NCI-H2107 (cell line): Measurements from ENCODE around the gene TBC1D3C.
"Not testable (repeated sequence)": the region's sequence is repeated elsewhere in the genome, so short reads cannot be mapped to it uniquely, and the experiment has no call there.

Source experiments
- DNase-seq: peaks from one replicate; lab custom pipeline; 2025; lab: John Stamatoyannopoulos, UW

Gene TBC1D3C

DNA sequence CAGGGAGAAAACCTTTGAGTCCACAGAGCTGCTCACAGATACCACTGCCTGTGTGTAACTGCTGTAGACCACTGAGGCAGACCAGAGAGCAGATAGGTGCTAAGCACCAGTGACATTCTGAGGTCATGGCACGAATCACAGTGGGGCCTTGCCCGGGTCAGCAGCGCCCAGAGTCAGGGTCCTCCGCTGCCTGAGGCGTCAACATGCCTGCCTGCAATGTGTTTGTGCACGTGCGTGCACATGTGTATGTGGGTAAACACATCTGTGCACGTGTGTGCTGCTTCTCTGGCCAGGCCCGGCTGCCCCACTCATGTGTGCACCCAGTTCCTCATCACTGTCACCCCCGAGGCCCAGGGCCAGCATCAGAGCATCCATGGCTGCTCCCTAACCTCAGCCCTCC, at the start of gene TBC1D3C:
Gene TBC1D3C, minus strand, starts transcription at position 101 of the 400 bp plus-strand sequence. CDS start 1,568 bp downstream, outside the sequence.
- not testable (repeated sequence) for DNase-seq

DNA sequence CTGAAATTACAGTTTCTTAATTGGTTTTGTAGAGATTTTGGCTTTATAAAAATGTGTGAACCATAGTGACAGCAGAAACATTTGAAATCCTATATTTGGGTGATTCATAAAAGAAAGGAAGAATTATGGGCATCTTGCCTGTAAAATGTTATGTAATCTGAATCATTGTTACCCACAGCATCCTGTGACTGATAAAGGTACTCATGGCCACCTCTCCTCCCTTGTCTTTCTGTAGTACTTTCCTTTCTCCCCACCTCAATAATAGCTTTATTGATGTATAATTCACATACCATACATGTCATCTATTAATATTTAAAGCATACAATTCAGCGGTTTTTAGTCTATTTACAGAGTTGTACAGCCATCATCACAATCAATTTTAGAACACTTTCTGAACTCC, 30.8 kb upstream of the TBC1D3C start:
- not testable (repeated sequence) for DNase-seq

DNA sequence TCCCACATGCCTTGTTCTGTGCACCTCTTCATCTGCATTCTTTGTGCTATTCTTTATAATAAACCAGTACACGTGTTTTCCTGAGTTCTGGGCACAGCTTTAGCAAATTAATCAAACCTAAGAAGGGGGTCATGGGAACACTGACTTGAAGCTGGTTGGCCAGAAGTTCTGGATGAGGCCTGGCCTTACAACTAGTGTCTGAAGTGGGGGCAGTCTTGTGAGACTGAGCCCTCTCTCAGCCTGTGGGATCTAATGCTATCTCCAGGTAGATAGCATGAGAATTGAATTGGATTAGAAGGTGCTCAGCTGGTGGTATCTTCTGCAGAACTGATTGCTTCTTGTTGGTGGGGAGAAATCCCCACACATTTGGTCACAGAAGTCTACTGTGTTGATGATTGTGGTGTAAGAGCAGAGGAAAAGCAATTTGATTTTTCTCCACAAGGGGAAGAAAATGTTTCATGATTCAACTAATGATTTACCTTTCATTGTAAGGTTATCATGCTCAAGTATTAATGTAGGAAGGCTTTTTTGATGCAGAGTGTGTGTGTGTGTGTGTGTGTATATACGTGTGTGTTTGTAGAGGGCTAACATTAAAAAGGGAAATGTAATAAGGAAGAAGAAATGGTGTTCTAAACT, 25.7 kb upstream of the TBC1D3C start:
- DNase-seq = not testable (repeated sequence)

DNA sequence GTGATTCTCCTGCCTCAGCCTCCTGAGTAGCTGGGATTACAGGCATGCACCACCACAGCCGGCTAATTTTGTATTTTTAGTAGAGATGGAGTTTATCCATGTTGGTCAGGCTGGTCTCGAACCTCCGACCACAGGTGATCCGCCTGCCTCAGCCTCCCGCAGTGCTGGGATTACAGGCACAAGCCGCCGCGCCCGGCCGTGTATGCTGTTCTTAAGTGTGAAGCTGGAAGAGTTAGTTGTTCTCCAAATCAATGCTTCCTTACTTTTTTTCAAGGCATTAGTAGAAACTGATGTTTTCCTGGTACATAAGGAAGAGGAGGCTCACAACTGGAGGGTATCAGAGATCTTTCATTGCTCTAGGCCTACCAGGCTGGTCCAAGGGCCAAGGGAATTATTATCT, 19.7 kb upstream of the TBC1D3C start:
- DNase-seq = not testable (repeated sequence)

DNA sequence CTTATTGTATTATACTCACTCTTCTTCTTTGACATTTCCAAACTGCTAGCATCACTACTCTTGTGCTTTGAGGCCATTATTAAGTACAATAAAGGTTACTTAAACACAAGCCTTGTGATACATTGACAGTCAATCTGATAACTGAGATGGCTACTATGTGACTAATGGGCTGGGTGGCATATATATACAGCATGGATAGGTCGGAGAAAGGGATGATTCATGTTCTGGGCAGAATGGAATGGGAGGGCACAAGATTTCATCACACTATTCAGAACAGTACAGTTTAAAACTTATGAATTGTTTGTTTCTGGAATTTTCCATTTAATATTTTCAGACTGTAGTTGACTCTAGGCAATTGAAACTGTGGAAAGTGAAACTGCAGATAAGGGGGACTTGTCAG, 18.9 kb upstream of the TBC1D3C start:
- not testable (repeated sequence) for DNase-seq
